ENCODE results near the gene H3-3A.

H3-3A gene

DNA sequence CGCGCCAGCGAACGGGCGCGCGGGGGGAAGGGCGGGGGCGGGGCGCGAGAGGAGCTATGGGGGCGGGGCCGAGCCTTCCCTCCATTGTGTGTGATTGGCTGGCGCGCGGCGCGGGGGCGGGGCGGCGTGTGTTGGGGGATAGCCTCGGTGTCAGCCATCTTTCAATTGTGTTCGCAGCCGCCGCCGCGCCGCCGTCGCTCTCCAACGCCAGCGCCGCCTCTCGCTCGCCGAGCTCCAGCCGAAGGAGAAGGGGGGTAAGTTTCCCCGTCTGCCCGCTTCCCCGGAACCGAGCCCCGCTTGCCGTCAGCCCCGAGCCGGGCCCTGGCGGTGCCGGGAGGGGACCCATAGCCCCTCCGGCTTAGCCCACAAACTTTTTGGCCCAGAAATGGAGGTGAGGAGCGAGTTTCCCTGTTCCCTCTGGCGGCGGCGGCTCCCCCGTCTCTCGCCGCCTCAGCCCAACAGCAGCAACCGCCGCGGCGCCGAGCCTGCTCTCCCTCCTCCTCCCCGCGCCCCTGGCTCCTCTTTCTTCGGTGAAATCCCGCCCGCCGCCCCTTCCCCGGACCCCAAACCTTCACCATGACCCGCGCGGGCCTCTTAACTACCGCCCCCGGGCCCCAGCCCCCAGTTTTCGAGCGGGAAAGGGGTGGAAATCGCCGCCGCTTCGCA lies at the start of gene H3-3A:
Gene H3-3A, plus strand, starts transcription at position 159 of the 666 bp plus-strand sequence. CDS start 1,636 bp downstream, outside the sequence.
- DNase-seq (ENCODE audit: low read depth), result peak; percentile 97

GRCh38 chr1:226017070-226017469 lies 45.4 kb upstream of the H3-3A start:
- DNase-seq (ENCODE audit: low read depth), result no peak

- no peak for DNase-seq (ENCODE audit: low read depth)
Observed at GRCh38 chr1:226019572-226019971, 42.9 kb upstream of the H3-3A start.

- DNase-seq (ENCODE audit: low read depth), result no peak
Observed at GRCh38 chr1:226021401-226021800, 41.1 kb upstream of the H3-3A start.

DNA sequence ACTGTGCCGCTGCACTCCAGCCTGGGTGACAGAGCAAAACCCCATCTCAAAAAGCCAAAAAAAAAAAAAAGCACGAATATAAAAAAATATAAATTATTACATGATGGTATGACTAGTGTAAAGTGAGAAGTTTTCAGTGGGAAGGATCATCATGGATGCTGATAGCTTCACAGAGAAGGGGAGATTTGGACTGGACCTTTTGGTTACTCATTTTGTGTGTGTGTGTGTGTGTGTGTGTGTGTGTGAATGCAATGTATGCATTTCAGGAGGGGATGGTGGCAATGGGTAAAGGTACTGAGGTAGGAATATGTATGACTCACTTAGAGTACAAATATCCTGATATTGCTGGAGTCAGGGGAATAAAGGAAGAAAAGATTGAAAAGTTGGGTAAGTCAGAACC lies 40.7 kb upstream of the H3-3A start:
- no peak for DNase-seq (ENCODE audit: low read depth)

GRCh38 chr1:226023735-226024134 lies 38.8 kb upstream of the H3-3A start:
- no peak for DNase-seq (ENCODE audit: low read depth)

- no peak for DNase-seq (ENCODE audit: low read depth)
Observed at GRCh38 chr1:226026833-226027232, 35.7 kb upstream of the H3-3A start.

DNA sequence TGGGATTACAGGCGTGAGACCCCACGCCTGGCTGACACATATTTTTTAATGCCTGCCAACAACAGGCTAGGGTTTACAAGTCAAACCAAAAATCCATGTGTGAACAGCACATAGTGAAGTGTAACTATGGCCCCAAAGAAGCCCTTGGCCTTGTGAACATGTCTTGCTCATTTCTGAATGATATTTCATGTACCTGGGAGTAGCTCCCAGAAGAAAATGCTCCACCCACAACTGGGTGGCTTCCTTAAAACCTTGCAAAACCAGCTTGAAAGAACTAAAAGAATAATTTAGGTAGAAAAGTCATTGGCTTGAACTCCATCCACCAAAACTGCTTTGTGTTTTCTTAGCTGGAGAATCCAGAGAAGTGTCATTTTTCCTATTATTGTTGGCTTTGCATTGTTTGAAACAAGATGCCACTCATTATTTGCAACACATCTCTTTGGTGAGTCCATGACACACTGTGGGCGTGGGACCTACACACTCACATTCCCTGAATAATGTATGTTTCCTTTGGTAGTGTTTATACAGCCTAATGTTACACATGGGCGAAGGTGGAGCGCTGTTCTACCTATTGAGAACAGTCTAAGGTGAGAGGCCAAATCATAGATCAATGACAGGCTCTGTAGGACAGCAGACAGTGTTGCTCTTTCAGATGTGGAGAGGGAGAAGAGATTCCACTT lies 34.8 kb upstream of the H3-3A start:
- DNase-seq (ENCODE audit: low read depth), result no peak

- no peak for DNase-seq (ENCODE audit: low read depth)
Observed at GRCh38 chr1:226029093-226029496, 33.4 kb upstream of the H3-3A start.

GRCh38 chr1:226029568-226030225 lies 32.8 kb upstream of the H3-3A start:
- no peak for DNase-seq (ENCODE audit: low read depth)

DNA sequence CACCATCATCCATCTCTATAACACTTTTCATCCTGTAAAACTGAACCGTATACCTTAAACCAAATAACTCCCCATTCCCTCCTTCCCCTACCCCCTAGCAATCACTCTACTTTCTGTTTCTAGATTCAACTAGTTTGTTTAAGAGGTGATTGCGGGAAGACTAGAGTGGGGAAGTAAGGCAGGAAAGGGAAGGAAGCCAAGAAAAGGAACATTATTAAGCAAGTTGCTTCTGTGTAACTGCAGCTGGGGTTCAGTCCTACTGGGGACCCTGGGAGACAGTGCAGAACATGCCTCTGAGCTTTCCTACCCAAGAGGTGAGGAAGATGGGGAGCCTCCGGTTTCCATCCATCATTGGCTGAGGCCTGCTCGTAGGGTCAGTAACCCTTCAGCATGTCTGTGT lies 28.9 kb upstream of the H3-3A start:
- DNase-seq (ENCODE audit: low read depth), result no peak

- DNase-seq (ENCODE audit: low read depth), result no peak
Observed at GRCh38 chr1:226033991-226034390, 28.5 kb upstream of the H3-3A start.

DNA sequence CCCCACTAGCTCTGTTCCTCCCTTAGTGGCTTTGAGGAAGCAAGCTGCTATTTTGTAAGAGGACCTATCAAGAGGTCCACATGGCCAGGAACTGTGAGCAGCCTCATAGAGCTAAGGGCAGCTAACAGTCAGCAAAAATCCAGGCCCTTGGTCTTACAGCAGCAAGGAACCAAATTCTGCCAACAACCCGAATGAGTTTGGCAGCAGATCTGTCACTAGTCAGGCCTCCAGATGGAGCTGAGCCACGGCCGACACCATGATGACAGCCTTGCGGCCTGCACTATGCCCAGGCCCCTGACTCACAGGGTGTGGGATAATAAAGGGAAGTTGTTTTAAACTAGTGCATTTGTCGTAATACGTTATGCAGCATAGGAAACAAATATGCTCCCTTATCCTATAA lies 28.0 kb upstream of the H3-3A start:
- no peak for DNase-seq (ENCODE audit: low read depth)

- DNase-seq (ENCODE audit: low read depth), result no peak
Observed at GRCh38 chr1:226035915-226036314, 26.6 kb upstream of the H3-3A start.

DNA sequence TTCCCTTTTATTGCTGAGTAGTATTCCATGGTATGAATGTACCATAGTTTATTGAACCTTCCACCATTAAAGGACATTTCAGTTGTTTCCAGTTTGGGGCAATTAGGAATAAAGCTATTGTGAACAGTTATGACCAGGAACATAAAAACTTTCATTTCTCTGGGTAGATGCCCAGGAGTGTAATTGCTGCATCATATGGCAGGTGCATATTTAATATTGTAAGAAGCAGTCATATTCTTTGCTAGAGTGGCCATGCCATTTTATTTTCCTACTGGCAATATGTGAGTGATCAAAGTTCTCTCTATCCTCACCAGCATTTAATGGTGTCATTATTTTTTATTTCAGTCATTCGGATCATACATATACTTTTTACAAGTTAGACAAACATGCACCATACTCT lies 23.9 kb upstream of the H3-3A start:
- no peak for DNase-seq (ENCODE audit: low read depth)

DNA sequence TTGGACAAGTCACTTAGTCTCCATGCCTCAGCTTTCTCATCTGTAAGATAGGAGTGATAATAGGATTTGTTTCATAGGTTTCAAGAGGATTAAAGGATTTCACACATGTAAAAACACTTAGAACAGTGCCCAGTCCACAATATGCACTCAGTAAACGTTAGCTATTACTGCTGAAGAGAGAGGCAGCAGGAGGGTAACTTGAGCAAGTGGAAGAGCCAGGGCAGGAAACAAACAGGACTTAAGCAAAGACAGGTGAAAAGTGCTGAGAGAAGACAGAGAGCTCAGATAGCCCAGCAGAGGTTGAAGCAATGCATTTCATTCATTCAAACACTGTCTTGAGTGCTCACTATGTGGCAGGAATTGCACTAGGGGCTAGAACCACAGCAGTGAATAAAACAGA lies 21.1 kb upstream of the H3-3A start:
- DNase-seq (ENCODE audit: low read depth), result no peak

DNA sequence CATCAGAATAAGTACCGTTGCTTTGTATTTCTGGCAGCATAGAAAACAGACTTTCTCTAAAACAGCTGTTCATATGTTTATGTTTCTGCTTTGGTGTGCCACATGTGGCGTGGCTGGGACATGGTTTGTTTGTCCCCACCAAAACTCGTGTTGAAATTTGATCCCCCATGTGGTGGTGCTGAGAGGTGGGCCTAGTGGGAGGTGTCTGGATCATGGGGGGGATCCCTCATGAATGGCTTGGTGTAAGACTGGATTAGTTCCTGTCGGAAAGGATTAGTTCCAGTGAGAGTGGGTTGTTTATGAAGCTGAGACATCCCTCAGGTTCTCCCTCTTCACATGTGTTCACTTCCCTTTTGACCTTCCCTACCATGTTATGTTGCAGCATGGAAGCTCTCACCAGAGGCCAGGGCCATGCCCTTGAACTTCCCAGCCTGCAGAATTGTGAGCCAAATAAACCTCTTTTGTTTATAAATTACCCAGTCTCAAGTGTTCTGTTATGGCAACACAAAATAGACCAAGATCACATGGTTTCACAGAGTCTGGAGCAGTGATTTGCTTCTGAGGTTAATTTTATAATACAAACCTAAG lies 17.9 kb upstream of the H3-3A start:
- DNase-seq (ENCODE audit: low read depth), result no peak

DNA sequence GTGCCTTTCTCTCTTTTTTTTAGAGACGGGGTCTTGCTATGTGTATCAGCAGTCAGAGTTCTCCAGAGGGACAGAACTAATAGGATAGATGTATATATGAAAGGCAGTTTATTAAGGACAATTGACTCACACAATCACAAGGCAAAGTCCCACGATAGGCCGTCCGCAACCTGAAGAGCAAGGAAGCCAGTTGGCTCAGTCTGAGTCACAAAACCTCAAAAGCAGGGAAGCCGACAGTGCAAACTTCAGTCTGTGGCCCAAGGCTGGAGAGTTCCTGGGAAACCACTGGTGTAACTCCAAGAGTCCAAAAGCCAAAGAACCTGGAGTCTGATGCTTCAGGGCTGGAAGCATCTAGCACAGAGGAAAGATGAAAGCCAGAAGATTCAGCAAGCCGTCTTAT lies 16.3 kb upstream of the H3-3A start:
- no peak for DNase-seq (ENCODE audit: low read depth)

DNA sequence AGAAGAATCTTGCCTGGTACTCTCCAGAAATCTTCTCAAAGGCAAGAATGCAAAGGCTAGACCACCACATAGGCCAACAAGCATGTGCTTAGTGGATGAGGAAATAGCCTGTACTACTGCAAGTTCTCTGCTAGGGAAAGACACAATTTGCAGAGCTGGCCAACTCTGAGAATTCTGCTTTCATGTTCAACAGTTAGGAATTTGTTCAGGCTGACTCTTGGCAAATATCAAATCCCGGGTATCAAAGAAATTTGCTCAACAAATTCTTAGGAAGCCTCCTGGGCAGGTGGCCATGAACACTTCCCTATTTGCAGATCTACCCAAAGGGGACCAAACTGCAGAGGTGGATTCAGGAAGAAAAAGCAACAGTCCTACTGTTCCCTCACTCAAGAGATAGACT lies 15.0 kb upstream of the H3-3A start:
- no peak for DNase-seq (ENCODE audit: low read depth)

DNA sequence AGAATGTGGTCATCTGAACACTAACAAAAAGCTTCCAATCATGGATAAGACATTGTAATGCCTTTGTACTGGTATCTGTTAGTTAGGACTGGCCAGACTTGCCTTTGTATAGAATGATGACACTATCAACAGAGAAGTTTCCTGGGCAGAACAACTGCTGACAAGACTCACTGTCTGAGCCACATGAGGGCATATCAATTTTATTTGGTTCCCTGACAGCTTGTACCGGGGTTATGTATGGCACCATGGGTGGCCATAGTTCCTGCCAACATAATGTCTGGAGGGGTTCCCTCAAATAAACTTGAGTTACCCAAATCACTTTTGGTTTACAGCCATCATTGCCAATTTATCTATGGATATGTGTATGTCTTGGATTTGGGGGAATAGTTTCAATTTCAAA lies 13.6 kb upstream of the H3-3A start:
- no peak for DNase-seq (ENCODE audit: low read depth)

GRCh38 chr1:226050133-226050532 lies 12.4 kb upstream of the H3-3A start:
- DNase-seq (ENCODE audit: low read depth), result no peak

GRCh38 chr1:226051365-226051764 lies 11.2 kb upstream of the H3-3A start:
- DNase-seq (ENCODE audit: low read depth), result no peak

GRCh38 chr1:226052061-226052460 lies 10.5 kb upstream of the H3-3A start:
- no peak for DNase-seq (ENCODE audit: low read depth)
